Activated CD8-positive, alpha-beta T cell treated with anti-CD3 and anti-CD28 coated beads for 36 hours (primary cell): ENCODE measurements around the gene CRYBG3. TPM values are rescaled to one million over a fixed set of nuclear protein-coding genes. Genes with fewer than 3 reads are reported as not detected.

ENCODE experiments used
- ATAC-seq: fragments of 200-7000 bp; cut with Tn5 transposase; one replicate; pipeline ENCODE4 v1.10.0; 2021; ENCODE audit warnings: mild to moderate bottlenecking, moderate library complexity
- CTCF ChIA-PET: fragments of 350-600 bp; sonication (Branson Sonifier 250); formaldehyde crosslinking; loops from one replicate; lab custom pipeline; 2021; ENCODE audit warnings: antibody characterized with exemption; lab: Charles Lee
- POLR2A ChIA-PET: fragments of 350-600 bp; sonication (Branson Sonifier 250); formaldehyde crosslinking; loops from one replicate; lab custom pipeline; 2021; ENCODE audit warnings: antibody characterized with exemption; lab: Charles Lee
- DNase-seq: peaks from one replicate; pipeline ENCODE4 v3.0.0-alpha.2; 2020
- H3K27ac Mint-ChIP-seq: one replicate; pipeline ENCODE4 v1.8.0; 2021; ENCODE audit warnings: mild to moderate bottlenecking, mixed read lengths
- H3K27me3 Mint-ChIP-seq: one replicate; pipeline ENCODE4 v1.8.0; 2021; ENCODE audit warnings: mixed read lengths
- H3K36me3 Mint-ChIP-seq: one replicate; pipeline ENCODE4 v1.8.0; 2021; ENCODE audit warnings: low read depth, mixed read lengths
- H3K4me1 Mint-ChIP-seq: one replicate; pipeline ENCODE4 v1.8.0; 2021; ENCODE audit warnings: low read depth, mixed read lengths
- H3K4me3 Mint-ChIP-seq: one replicate; pipeline ENCODE4 v1.8.0; 2021; ENCODE audit warnings: mild to moderate bottlenecking, moderate library complexity, mixed read lengths
- H3K9me3 Mint-ChIP-seq: one replicate; pipeline ENCODE4 v1.8.0; 2021; ENCODE audit warnings: mixed read lengths
- CTCF ChIP-seq: fragments of 200-600 bp; IDR thresholded peaks from one replicate; pipeline ENCODE4 v1.8.0; 2022; ENCODE audit warnings: antibody characterized with exemption, mild to moderate bottlenecking
- intact Hi-C: fragments of 100-400 bp; cut with micrococcal nuclease; formaldehyde crosslinking; loops from one replicate; pipeline ENCODE4 v1.10.0; 2022
- total RNA-seq, 2 experiments: library from RNA; stranded (reverse); gene quantifications; one replicate each; pipeline ENCODE4 v1.2.3, GENCODE V29; 2021

CRYBG3 gene
- total RNA-seq, 2 experiments from 2014 or later = 4.3 to 4.9 TPM

- H3K27me3 Mint-ChIP-seq = no peaks in the 10 kb centered on the region
- intact Hi-C loops = no loop called here
- peaks cover under 1% of the 10 kb centered on the region for H3K36me3 Mint-ChIP-seq
- H3K9me3 Mint-ChIP-seq = no peaks in the 10 kb centered on the region
- CTCF ChIA-PET = interaction anchor here (1.4 to 1.6 kb wide), 2 partner anchors 10 to 57 kb away, joined by 3 to 8 read pairs; no protein-coding TSS in a partner anchor
- peaks cover 21% of the 10 kb centered on the region for H3K4me1 Mint-ChIP-seq
- POLR2A ChIA-PET = interaction anchor here (0.9 kb wide), 1 partner anchor 55 kb away, joined by 3 read pairs; no protein-coding TSS in a partner anchor
- no peak overlapping the region for H3K4me3 Mint-ChIP-seq
- no peak for DNase-seq
- TF ChIP-seq CTCF = no peak
- no peak overlapping the region for H3K27ac Mint-ChIP-seq
- ATAC-seq = no peak
Measured at GRCh38 chr3:97914388-97914787, 92.6 kb downstream of the CRYBG3 start.

DNA sequence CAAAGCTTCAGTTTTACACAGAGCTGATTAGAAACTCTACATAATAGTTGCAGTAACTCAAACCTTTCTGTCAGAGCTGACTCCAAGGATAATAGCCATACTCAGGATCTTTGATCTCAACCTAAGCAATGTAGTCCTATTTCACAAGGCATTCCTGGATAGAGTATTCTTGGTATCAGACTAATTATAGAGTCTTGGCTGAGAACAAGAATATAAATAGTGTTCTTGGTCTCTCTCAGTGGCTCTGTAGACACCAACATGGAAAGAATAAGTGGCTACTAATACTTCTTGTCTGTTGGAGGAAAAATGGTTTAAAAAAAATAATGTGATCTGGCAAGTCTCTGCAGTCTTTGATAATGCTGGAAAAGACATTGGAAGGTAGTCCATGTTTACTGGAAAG, 94.8 kb downstream of the CRYBG3 start:
- DNase-seq (no peak), ATAC-seq (no peak)
- intact Hi-C loops = no loop called here
- Mint-ChIP-seq H3K4me3 (no peak overlapping the region), H3K27me3 (no peaks in the 10 kb centered on the region), H3K27ac (no peak overlapping the region), H3K4me1 (peaks cover 6% of the 10 kb centered on the region), H3K9me3 (no peaks in the 10 kb centered on the region), H3K36me3 (peaks cover 9% of the 10 kb centered on the region)
- CTCF ChIA-PET = interaction anchor here (1.4 kb wide), 1 partner anchor 8 kb away, joined by 4 read pairs; no protein-coding TSS in a partner anchor
- no peak for TF ChIP-seq CTCF
- POLR2A ChIA-PET = no interaction called here

- ATAC-seq (no peak), DNase-seq (no peak)
- H3K4me1 Mint-ChIP-seq = peaks cover 4% of the 10 kb centered on the region
- H3K27ac Mint-ChIP-seq = no peak overlapping the region
- TF ChIP-seq CTCF = no peak
- ChIA-PET CTCF (no interaction called here), POLR2A (no interaction called here)
- intact Hi-C loops = no loop called here
- no peaks in the 10 kb centered on the region for H3K27me3 Mint-ChIP-seq
- no peaks in the 10 kb centered on the region for H3K9me3 Mint-ChIP-seq
- H3K4me3 Mint-ChIP-seq = no peak overlapping the region
- peaks cover 11% of the 10 kb centered on the region for H3K36me3 Mint-ChIP-seq
Measured at GRCh38 chr3:97917813-97918536, 96.2 kb downstream of the CRYBG3 start.

DNA sequence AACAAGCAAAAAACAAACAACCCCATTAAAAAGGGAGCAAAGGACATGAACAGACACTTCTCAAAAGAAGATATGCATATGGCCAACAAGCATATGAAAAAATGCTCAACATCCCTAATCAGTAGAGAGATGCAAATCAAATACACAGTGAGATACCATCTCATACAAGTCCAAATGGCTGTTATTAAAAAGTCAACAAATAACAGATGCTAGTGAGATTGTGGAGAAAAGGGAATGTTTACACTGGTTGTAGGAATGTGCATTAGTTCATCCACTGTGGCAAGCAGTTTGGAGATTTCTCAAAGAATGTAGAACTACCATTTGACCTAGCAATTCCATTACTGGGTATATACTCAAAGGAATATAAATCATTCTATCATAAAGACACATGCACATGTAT, 105.9 kb downstream of the CRYBG3 start:
- ChIA-PET POLR2A (no interaction called here), CTCF (no interaction called here)
- ATAC-seq = no peak
- Mint-ChIP-seq H3K27ac (no peak overlapping the region), H3K4me3 (no peak overlapping the region), H3K4me1 (no peaks in the 10 kb centered on the region), H3K9me3 (peaks cover 3% of the 10 kb centered on the region), H3K27me3 (no peaks in the 10 kb centered on the region), H3K36me3 (peaks cover 8% of the 10 kb centered on the region)
- intact Hi-C loops = no loop called here
- DNase-seq = no peak
- no peak for TF ChIP-seq CTCF

DNA sequence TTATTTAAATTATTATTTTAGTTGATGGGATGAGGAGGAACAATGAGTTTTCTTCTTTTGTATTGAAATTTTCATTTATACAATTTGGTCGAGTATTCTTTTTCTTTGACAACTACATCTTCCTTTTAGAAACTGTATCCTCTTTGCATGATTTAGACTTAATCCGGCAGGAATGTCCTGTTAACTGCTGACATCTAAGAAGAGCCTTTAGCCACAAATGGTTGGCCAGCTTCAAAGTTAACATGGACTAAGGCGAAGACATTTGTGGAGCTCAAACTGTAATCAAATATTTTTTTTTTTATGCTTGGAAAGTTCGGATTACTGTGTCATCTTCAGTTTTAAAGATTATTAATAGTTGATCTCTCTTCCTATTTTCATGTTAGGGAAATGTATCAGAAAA, 107.2 kb downstream of the CRYBG3 start:
- intact Hi-C loops = no loop called here
- CTCF ChIA-PET = interaction anchor here (1.2 to 1.6 kb wide), 3 partner anchors 12 to 93 kb away, joined by 3 to 5 read pairs (median 3); no protein-coding TSS in a partner anchor

More for the DNA sequence above, 107.2 kb downstream of the CRYBG3 start:
- Mint-ChIP-seq H3K9me3 (peaks cover 3% of the 10 kb centered on the region), H3K27ac (no peak overlapping the region), H3K4me1 (no peaks in the 10 kb centered on the region), H3K27me3 (no peaks in the 10 kb centered on the region), H3K4me3 (no peak overlapping the region), H3K36me3 (peaks cover 6% of the 10 kb centered on the region)
- ATAC-seq (no peak), DNase-seq (no peak)
- POLR2A ChIA-PET = no interaction called here
- no peak for TF ChIP-seq CTCF
